LNCaP clone FGC (cell line): ENCODE measurements around the gene LIMS2.

Experiments used
- DNase-seq: peaks from one replicate; pipeline ENCODE4 v3.0.0-alpha.2; 2011; ENCODE audit warnings: low read depth
- H3K4me3 ChIP-seq: 2 replicates; pipeline ENCODE4 v1.5.1; 2011; ENCODE audit warnings: mild to moderate bottlenecking, low read depth, low read length, control low read depth
- CTCF ChIP-seq: IDR thresholded peaks from 2 replicates; pipeline ENCODE4 v1.5.1; 2012; ENCODE audit warnings: mild to moderate bottlenecking; ENCODE audit not compliant: control insufficient read depth, insufficient read depth; ENCODE audit errors: extremely low read depth

Gene LIMS2

GRCh38 chr2:127615511-127616166 lies 59.7 kb downstream of the LIMS2 start:
- H3K4me3 ChIP-seq, result no peak overlapping the region
- no peak for TF ChIP-seq CTCF
- DNase-seq, result peak; percentile 65

DNA sequence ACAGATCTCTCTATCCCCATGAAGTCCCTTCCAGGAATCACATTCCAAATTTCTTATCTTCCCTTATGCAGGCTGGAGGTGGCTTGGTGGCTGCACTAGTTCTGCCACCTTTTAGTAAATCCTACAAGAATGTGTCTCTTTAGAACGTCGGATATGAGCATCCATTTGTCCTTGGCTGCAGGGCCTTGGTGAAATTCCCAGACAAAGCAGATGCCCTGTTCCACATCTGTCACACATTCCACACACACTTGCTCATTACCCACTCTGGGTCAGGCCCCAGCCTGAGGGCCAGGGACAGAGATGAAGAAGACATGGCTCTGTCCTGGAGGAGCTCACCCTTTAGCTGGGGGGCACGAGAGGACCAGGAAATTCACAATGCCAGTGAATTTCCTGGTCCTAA lies 60.6 kb downstream of the LIMS2 start:
- no peak for DNase-seq
- no peak for TF ChIP-seq CTCF
- H3K4me3 ChIP-seq, result no peak overlapping the region

DNA sequence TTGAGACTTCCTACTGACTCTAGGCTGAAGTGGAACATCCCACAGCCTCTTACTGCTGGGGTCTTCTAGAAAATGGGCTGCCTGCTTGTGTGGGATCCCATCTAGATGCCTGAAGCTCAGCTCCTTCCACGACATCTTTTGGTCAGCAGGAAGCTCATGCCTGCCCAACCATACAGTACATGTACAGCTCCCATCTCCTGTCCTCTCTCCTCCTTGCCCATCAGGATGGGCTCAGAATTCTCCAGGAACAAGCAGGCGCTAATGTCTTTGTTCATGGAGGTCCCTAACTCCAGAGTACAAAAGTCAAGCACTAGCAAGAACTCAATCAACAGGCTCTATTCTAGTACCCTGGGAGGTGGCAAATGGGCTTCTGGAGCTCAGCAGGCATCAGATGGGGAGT lies 61.1 kb downstream of the LIMS2 start:
- TF ChIP-seq CTCF, result no peak
- DNase-seq, result no peak
- no peak overlapping the region for H3K4me3 ChIP-seq

DNA sequence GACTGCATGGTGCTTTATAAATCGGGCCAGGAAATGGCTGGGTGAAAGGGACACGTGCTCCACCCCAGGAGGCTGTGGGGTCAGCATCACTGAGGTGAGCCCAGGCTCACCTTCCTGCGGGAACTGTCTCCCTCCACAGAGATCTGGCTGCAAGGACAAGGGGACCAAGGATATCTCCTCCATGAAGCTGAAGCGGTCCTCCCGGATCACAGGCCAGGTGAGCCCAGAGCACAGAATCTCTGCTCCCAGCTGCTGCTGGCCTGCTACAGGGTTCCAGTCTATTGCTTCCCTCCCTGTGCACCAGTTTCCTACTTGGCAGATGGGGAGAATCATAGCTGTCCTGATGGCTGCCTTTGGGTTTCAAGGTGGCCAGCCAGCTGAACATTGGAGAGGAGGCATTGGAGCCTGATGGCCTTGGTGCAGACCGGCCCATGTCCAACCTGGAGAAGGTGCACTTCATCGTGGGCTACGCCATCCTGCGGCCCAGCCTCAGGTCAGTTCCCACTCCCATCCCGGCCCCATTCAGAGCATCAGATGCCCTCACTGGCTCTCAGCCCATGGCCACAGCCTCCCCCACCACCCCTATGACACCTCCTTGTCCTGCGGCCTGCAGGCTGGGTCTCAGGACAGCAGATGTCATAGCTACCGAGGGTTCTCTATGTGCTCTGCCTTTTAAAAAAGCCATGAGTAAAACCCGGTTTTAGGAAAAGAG lies 63.1 kb downstream of the LIMS2 start:
- H3K4me3 ChIP-seq, result no peak overlapping the region
- no peak for DNase-seq
- no peak for TF ChIP-seq CTCF

DNA sequence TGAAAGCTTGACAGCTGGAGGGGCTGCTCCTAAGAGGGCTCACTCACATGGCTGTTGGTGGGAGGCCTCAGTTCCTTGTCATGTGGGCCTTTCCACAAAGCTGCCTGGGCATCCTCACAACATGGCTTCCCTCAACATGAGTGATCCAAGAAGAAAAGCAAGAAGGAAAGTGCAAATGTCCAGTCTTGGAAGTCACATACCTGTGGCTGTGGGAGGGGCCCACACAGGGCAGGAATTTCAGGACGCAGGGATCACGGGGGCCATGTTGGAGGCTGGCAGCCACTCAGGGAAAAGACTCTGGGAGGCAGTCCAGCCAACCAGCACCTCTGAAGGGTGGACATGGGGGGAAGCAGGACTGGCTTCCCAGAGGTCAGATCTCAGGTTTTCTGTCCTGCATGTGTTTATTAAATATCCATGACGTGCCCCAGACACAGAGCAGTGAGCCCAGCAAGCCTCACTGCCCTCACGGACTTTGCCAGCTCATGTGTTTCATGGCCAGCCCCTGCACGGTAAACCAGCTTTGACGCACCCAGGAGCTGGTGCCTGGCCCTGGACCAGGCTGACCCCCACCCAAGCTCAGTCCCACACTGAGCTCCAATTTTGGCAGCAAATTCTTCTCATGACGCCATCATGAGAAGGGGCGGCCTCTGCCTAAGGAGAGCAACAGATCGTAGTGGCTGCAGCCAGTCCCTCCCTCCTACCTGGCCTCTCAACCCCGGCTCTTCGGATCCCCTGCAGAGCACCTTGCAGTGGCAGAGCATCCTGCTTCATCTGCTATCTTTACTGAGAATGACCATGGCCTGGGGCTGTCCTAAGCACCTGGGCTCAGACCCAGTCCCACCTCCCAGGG lies 64.0 kb downstream of the LIMS2 start:
- TF ChIP-seq CTCF, result no peak
- H3K4me3 ChIP-seq, result no peak overlapping the region
- no peak for DNase-seq

GRCh38 chr2:127610561-127610960 lies 64.8 kb downstream of the LIMS2 start:
- H3K4me3 ChIP-seq, result no peak overlapping the region
- DNase-seq, result no peak
- no peak for TF ChIP-seq CTCF
